Cardiac muscle cell (in vitro differentiated cells and primary cell): Measurements from ENCODE around the gene MAPK8IP3. TPM values are rescaled to one million over a fixed set of nuclear protein-coding genes. Genes with fewer than 3 reads are reported as not detected.

ENCODE experiments used
- DNase-seq, 2 donors: peaks; one replicate each; pipeline versions ENCODE4 v3.0.0 to v3.0.0-alpha.2; 2010 to 2017; ENCODE audit warnings: low read depth in 1 of 2, low spot score in 1 of 2
- H3K27ac ChIP-seq: fragments of 200-600 bp; sonication (generic); 2 replicates; pipeline ENCODE4 v1.5.1; 2016
- H3K27me3 ChIP-seq: fragments of 200-600 bp; sonication (generic); 2 replicates; pipeline ENCODE4 v1.6.0; 2016; ENCODE audit warnings: control low read depth
- H3K36me3 ChIP-seq: fragments of 200-600 bp; sonication (generic); 2 replicates; pipeline ENCODE4 v1.5.1; 2016; ENCODE audit warnings: control low read depth
- H3K4me1 ChIP-seq: fragments of 200-600 bp; sonication (generic); 2 replicates; pipeline ENCODE4 v1.8.1; 2017; ENCODE audit warnings: low read depth, mild to moderate bottlenecking, mixed run types
- H3K4me3 ChIP-seq: fragments of 200-600 bp; sonication (generic); 2 replicates; pipeline ENCODE4 v1.5.1; 2016; ENCODE audit warnings: mild to moderate bottlenecking
- H3K9me3 ChIP-seq: fragments of 200-600 bp; sonication (generic); 2 replicates; pipeline ENCODE4 v1.5.1; 2017; ENCODE audit warnings: low read depth, mild to moderate bottlenecking, control low read depth
- CTCF ChIP-seq: IDR thresholded peaks from 2 replicates; pipeline ENCODE4 v1.5.1; 2012; ENCODE audit warnings: low read depth, mild to moderate bottlenecking, low read length
- polyA plus RNA-seq: library from polyadenylated mRNA; unstranded; fragments of >200 nt; fragmentation: Nextera tagmentation; extraction: Ambion mirVana; gene quantifications from 2 replicates; pipeline ENCODE4 v1.2.1, GENCODE V29; 2016
- total RNA-seq: library from RNA; depleted of rRNA; stranded (reverse); fragments of >200 nt; gene quantifications from 2 replicates; pipeline ENCODE4 v1.2.3, GENCODE V29; 2016

The MAPK8IP3 gene
- total and polyA plus RNA-seq, 2 experiments from 2014 or later = 75.2 to 127 TPM

GRCh38 chr16:1668612-1669319, 37.2 kb upstream of the MAPK8IP3 start:
- no peak overlapping the region for H3K27ac ChIP-seq
- no peak for TF ChIP-seq CTCF
- peaks cover 50% of the 10 kb centered on the region for H3K36me3 ChIP-seq
- no peaks in the 10 kb centered on the region for H3K4me1 ChIP-seq
- H3K4me3 ChIP-seq = no peak overlapping the region
- DNase-seq = no peak
- H3K9me3 ChIP-seq = no peaks in the 10 kb centered on the region
- H3K27me3 ChIP-seq = no peaks in the 10 kb centered on the region

GRCh38 chr16:1669698-1670097, 36.3 kb upstream of the MAPK8IP3 start:
- no peak for DNase-seq
- no peak overlapping the region for H3K27ac ChIP-seq
- H3K36me3 ChIP-seq = peaks cover 48% of the 10 kb centered on the region
- TF ChIP-seq CTCF = no peak
- no peaks in the 10 kb centered on the region for H3K4me1 ChIP-seq
- no peak overlapping the region for H3K4me3 ChIP-seq
- no peaks in the 10 kb centered on the region for H3K27me3 ChIP-seq
- no peaks in the 10 kb centered on the region for H3K9me3 ChIP-seq

- Histone ChIP-seq H3K4me1 (no peaks in the 10 kb centered on the region), H3K9me3 (no peaks in the 10 kb centered on the region), H3K4me3 (no peak overlapping the region), H3K27ac (no peak overlapping the region), H3K27me3 (no peaks in the 10 kb centered on the region), H3K36me3 (peaks cover 48% of the 10 kb centered on the region)
- no peak for DNase-seq
- no peak for TF ChIP-seq CTCF
Measured at GRCh38 chr16:1670371-1670770, 35.6 kb upstream of the MAPK8IP3 start.

GRCh38 chr16:1670866-1671265, 35.1 kb upstream of the MAPK8IP3 start:
- no peaks in the 10 kb centered on the region for H3K4me1 ChIP-seq
- H3K36me3 ChIP-seq = peaks cover 46% of the 10 kb centered on the region
- H3K27ac ChIP-seq = no peak overlapping the region
- H3K9me3 ChIP-seq = no peaks in the 10 kb centered on the region
- no peak for TF ChIP-seq CTCF
- H3K27me3 ChIP-seq = no peaks in the 10 kb centered on the region
- H3K4me3 ChIP-seq = no peak overlapping the region
- no peak for DNase-seq

- Histone ChIP-seq H3K36me3 (peaks cover 27% of the 10 kb centered on the region), H3K4me3 (no peak overlapping the region), H3K27ac (no peak overlapping the region), H3K9me3 (no peaks in the 10 kb centered on the region), H3K27me3 (no peaks in the 10 kb centered on the region), H3K4me1 (peaks cover 4% of the 10 kb centered on the region)
- DNase-seq = peak in 1 of 2 donors; percentile 29
- TF ChIP-seq CTCF = no peak
Measured at GRCh38 chr16:1673424-1674151, 32.4 kb upstream of the MAPK8IP3 start.
